A549 (cell line): ENCODE data around the gene KCNG2. TPM values are rescaled to one million over a fixed set of nuclear protein-coding genes. Genes with fewer than 3 reads are reported as not detected.

Experiments
- ATAC-seq, 2 experiments: fragments of 200-7000 bp in 1 of 2; fragments of >200 bp in 1 of 2; cut with Nextera tagmentation in 1 of 2; cut with Tn5 transposase in 1 of 2; 3 replicates each; pipeline versions ENCODE4 v1.8.0 to v1.9.1; 2018 to 2020; ENCODE audit warnings: mild to moderate bottlenecking in 1 of 2, moderate library complexity in 1 of 2
- CTCF ChIA-PET: fragments of 300-600 bp; sonication (Branson Sonifier 250); formaldehyde crosslinking; extraction: SDS; loops from one replicate; lab custom pipeline; 2021; ENCODE audit warnings: antibody characterized with exemption, inconsistent platforms; lab: Yijun Ruan, JAX
- POLR2A ChIA-PET: fragments of 350-600 bp; formaldehyde crosslinking; extraction: SDS; loops from one replicate; lab custom pipeline; 2021; ENCODE audit warnings: antibody characterized with exemption, inconsistent platforms; lab: Yijun Ruan, JAX
- DNase-seq, 2 experiments: peaks; one replicate each; pipeline versions ENCODE4 v3.0.0 to v3.0.0-alpha.2; 2011 to 2016; ENCODE audit warnings: low read depth in 1 of 2, low spot score in 1 of 2
- FAIRE-seq: peaks from 2 replicates; lab custom pipeline; 2011; peaks lifted over from hg19 to GRCh38; lab: Jason Lieb, UNC
- H3K27ac ChIP-seq, 2 experiments: fragments of >200 bp; sonication (Bioruptor Twin); formaldehyde crosslinking; 3 replicates each; pipeline ENCODE4 v1.5.1; 2016 to 2017
- H3K4me1 ChIP-seq: fragments of >200 bp; sonication (Bioruptor Twin); formaldehyde crosslinking; 3 replicates; pipeline ENCODE4 v1.6.1; 2016
- H3K4me2 ChIP-seq: fragments of >200 bp; sonication (Bioruptor Twin); formaldehyde crosslinking; 3 replicates; pipeline ENCODE4 v1.6.1; 2016
- H3K4me3 ChIP-seq: fragments of >200 bp; sonication (Bioruptor Twin); formaldehyde crosslinking; 3 replicates; pipeline ENCODE4 v1.5.1; 2016
- H3K9me3 ChIP-seq: fragments of >200 bp; sonication (Bioruptor Twin); formaldehyde crosslinking; 3 replicates; pipeline ENCODE4 v1.6.1; 2016
- BHLHE40 ChIP-seq: IDR thresholded peaks from 2 replicates; pipeline ENCODE4 v1.6.1; 2012; ENCODE audit warnings: low read depth, low read length, inconsistent platforms
- CBX2 ChIP-seq: fragments of 200-600 bp; sonication (generic); IDR thresholded peaks from 2 replicates; pipeline ENCODE4 v1.6.1; 2016; ENCODE audit warnings: low read depth, mild to moderate bottlenecking, borderline replicate concordance
- CHD4 ChIP-seq: fragments of 200-600 bp; sonication (generic); IDR thresholded peaks from 2 replicates; pipeline ENCODE4 v1.6.1; 2016; ENCODE audit warnings: antibody characterized with exemption, mild to moderate bottlenecking, borderline replicate concordance
- EHF ChIP-seq: fragments of 250-450 bp; sonication (Bioruptor Pico); IDR thresholded peaks from 2 replicates; pipeline ENCODE4 v1.5.0; 2020; ENCODE audit warnings: mild to moderate bottlenecking
- EP300 ChIP-seq, 2 experiments: fragments of >200 bp; sonication (Bioruptor Twin); formaldehyde crosslinking; IDR thresholded peaks; 2 replicates in 1 of 2; 3 replicates in 1 of 2; pipeline ENCODE4 v1.6.1; 2016 to 2017
- ESRRA ChIP-seq: fragments of 150-350 bp; IDR thresholded peaks from 2 replicates; pipeline ENCODE4 v1.6.1; 2014; ENCODE audit warnings: mild to moderate bottlenecking, low read length, borderline replicate concordance
- FOSB ChIP-seq: fragments of 250-450 bp; sonication (Bioruptor Pico); IDR thresholded peaks from 2 replicates; pipeline ENCODE4 v1.5.0; 2020; ENCODE audit warnings: mild to moderate bottlenecking, moderate library complexity
- GATA3 ChIP-seq: IDR thresholded peaks from 2 replicates; pipeline ENCODE4 v1.6.1; 2012; ENCODE audit warnings: borderline replicate concordance
- HEYL ChIP-seq: fragments of 250-450 bp; sonication (Bioruptor Pico); IDR thresholded peaks from 2 replicates; pipeline ENCODE4 v1.8.0; 2021; ENCODE audit warnings: mild to moderate bottlenecking, moderate library complexity
- JUN ChIP-seq, 2 experiments: fragments of >200 bp; sonication (Bioruptor Twin); formaldehyde crosslinking; IDR thresholded peaks; 2 replicates in 1 of 2; 3 replicates in 1 of 2; pipeline ENCODE4 v1.6.1; 2016 to 2017
- JUNB ChIP-seq: fragments of >200 bp; sonication (Bioruptor Twin); formaldehyde crosslinking; IDR thresholded peaks from 2 replicates; pipeline ENCODE4 v1.6.1; 2016
- KDM5A ChIP-seq: fragments of 200-600 bp; sonication (generic); IDR thresholded peaks from 2 replicates; pipeline ENCODE4 v1.6.1; 2016; ENCODE audit warnings: antibody characterized with exemption, mild to moderate bottlenecking
- MYC ChIP-seq: IDR thresholded peaks from 2 replicates; pipeline ENCODE4 v1.6.1; 2012; ENCODE audit warnings: mild to moderate bottlenecking, inconsistent platforms, low read length, improper control_type of control experiment, borderline replicate concordance
- POLR2A ChIP-seq: IDR thresholded peaks from 2 replicates; pipeline ENCODE4 v1.6.1; 2012; ENCODE audit warnings: mild to moderate bottlenecking, low read length
- SMC3 ChIP-seq: fragments of >200 bp; sonication (Bioruptor Twin); formaldehyde crosslinking; IDR thresholded peaks from 3 replicates; pipeline ENCODE4 v1.6.1; 2018; ENCODE audit warnings: inconsistent platforms
- SREBF2 ChIP-seq: fragments of 450-650 bp; IDR thresholded peaks from 2 replicates; pipeline ENCODE4 v1.6.1; 2014; ENCODE audit warnings: mild to moderate bottlenecking, moderate library complexity
- TFCP2L1 ChIP-seq: fragments of 250-450 bp; sonication (Bioruptor Pico); IDR thresholded peaks from 2 replicates; pipeline ENCODE4 v1.5.0; 2021; ENCODE audit warnings: mild to moderate bottlenecking
- TP53 ChIP-seq: fragments of 250-450 bp; sonication (Bioruptor Pico); IDR thresholded peaks from 2 replicates; pipeline ENCODE4 v1.5.0; 2021; ENCODE audit warnings: mild to moderate bottlenecking, moderate library complexity
- ZNF302 ChIP-seq: fragments of 250-450 bp; sonication (Bioruptor Pico); IDR thresholded peaks from 2 replicates; pipeline ENCODE4 v1.9.0; 2021; ENCODE audit warnings: inconsistent platforms, mild to moderate bottlenecking, moderate library complexity
- WGBS: methylation state at CpG from one replicate; pipeline ENCODE4 v1.1.6; 2017; ENCODE audit errors: missing lambda C conversion rate; 5-methylcytosine and 5-hydroxymethylcytosine counted together
- polyA plus RNA-seq, 4 experiments: library from polyadenylated mRNA; depleted of rRNA in 3 of 4; stranded (reverse); fragments of >200 nt; fragmentation: RNase III in 1 of 4; extraction: RNeasy Plus Mini Kit Qiagen cat#74134 plus additional on column Dnase treatment in 1 of 4; gene quantifications; 2 replicates in 3 of 4; 3 replicates in 1 of 4; pipeline ENCODE4 v1.2.3, GENCODE V29; 2011 to 2017
- TF ChIP-seq, protein P1 (sequence below): fragments of >200 bp; sonication (Bioruptor Twin); formaldehyde crosslinking; IDR thresholded peaks from 3 replicates; pipeline ENCODE4 v1.5.1; 2016
- TF ChIP-seq, protein P2 (sequence below): fragments of >200 bp; sonication (Bioruptor Twin); formaldehyde crosslinking; IDR thresholded peaks from 3 replicates; pipeline ENCODE4 v1.6.1; 2016
- TF ChIP-seq, protein P3 (sequence below): IDR thresholded peaks from 2 replicates; pipeline ENCODE4 v1.6.1; 2012
- TF ChIP-seq, protein P4 (sequence below): fragments of >200 bp; sonication (Bioruptor Twin); formaldehyde crosslinking; IDR thresholded peaks from 2 replicates; pipeline ENCODE4 v1.6.1; 2016

Gene KCNG2
- polyA plus RNA-seq, 2 of the 4 experiments (the other 2 are of a cell fraction), result not detected

DNA sequence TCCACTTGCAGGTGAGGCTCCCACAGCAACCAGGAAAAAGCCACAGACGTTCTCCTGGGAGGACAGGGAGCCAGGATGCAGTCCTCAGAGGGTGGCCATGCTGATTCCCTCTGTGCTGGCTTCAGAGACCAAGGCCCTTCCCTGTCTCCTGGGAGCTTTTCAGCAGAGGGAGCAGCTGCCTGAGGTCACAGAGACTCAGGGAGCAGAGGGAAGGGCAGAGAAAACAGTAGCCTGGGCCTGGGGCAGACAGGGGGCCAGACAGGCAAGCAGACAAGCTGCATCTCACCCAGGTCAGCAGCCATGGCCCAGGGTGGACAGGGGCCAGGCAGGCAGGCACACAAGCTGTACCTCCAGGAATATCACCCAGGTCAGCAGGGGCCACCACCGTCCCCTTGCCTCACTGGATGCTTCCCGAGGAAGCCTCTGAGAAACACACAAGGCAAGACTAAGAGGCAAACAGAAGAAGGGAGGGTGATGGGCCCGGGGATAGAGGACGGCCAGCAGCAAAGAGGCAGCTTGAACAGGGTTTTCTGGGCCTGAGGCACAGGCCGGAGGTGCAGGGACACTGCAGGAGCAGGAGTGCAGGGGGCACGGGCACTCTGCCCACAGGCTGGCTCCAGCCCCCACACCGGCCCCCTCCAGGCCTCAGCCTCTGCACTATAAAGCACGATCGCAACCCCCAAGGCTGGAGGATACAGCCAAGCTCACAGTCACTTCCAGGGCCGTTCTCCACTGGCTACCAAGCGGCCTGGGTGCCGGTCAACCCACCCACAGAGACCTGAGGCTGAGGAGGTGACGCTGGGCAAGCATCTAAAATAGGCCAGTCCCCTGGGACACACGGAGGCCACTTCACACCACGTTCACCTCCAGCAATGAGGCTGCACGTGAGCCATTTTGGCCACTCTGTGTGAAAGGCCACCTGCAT is 147.6 kb downstream of the KCNG2 start:
- POLR2A ChIA-PET, result no interaction called here
- FAIRE-seq, result no peak
- WGBS, result 83% methylated on average over 15 of the region's 17 CpGs

DNA sequence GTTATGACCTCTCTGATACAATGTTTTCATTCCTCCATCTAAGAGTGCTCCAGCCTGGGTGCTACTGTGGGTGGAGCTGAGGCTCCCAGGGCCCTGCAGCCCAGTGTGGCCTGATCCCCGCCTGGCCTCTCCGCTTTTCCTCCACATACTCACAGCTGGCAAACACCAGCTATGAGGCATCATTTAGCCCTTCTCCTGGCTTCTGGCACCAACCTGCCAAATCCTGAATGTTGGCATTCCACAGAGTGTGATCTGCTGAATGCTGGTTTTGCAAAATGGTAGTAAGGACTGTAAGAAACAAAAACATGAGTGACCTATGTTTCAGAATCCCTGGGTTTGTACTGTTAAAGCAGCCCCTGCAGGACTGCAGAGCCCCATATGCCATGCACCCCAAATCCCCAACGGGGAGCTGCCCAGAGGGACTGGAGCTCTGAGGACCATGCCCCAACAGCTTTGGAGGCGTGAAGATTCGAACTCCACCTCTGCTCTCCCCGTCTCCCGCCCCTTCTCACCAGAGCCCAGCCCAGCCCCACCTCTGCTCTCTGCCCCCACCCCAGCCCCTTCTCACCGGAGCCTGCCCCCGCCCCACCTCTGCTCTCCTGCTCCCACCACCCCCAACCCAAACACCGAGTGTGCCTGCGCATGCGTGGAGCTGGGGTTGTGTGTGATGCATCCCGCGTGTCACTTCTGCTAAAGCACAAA is 149.5 kb downstream of the KCNG2 start:
- ChIA-PET POLR2A (no interaction called here), CTCF (interaction anchor here (1.0 kb wide), 1 partner anchor 14 kb away, joined by 3 read pairs; no protein-coding TSS in a partner anchor)
- H3K4me3 ChIP-seq, result no peak overlapping the region
- H3K4me2 ChIP-seq, result no peak overlapping the region
- WGBS, result 89% methylated on average over 7 of the region's 14 CpGs
- H3K9me3 ChIP-seq, result no peaks in the 10 kb centered on the region
- FAIRE-seq (no peak), ATAC-seq (no peak), DNase-seq (no peak)
- H3K27ac ChIP-seq, result no peak overlapping the region
- TF ChIP-seq FOSB (no peak), EHF (no peak), SREBF2 (no peak), SMC3 (no peak), TFCP2L1 (CRISPR knock-in tag) (no peak), POLR2A (no peak), ESRRA (no peak), HEYL (CRISPR knock-in tag) (no peak), BHLHE40 (no peak), CHD4 (no peak), GATA3 (no peak), KDM5A (no peak), EP300 (IDR thresholded peaks at IDR 0.05) (no peak), TP53 (CRISPR knock-in tag) (no peak)
- TF ChIP-seq, protein P1, sequence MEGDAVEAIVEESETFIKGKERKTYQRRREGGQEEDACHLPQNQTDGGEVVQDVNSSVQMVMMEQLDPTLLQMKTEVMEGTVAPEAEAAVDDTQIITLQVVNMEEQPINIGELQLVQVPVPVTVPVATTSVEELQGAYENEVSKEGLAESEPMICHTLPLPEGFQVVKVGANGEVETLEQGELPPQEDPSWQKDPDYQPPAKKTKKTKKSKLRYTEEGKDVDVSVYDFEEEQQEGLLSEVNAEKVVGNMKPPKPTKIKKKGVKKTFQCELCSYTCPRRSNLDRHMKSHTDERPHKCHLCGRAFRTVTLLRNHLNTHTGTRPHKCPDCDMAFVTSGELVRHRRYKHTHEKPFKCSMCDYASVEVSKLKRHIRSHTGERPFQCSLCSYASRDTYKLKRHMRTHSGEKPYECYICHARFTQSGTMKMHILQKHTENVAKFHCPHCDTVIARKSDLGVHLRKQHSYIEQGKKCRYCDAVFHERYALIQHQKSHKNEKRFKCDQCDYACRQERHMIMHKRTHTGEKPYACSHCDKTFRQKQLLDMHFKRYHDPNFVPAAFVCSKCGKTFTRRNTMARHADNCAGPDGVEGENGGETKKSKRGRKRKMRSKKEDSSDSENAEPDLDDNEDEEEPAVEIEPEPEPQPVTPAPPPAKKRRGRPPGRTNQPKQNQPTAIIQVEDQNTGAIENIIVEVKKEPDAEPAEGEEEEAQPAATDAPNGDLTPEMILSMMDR, result no peak
- TF ChIP-seq, protein P2, sequence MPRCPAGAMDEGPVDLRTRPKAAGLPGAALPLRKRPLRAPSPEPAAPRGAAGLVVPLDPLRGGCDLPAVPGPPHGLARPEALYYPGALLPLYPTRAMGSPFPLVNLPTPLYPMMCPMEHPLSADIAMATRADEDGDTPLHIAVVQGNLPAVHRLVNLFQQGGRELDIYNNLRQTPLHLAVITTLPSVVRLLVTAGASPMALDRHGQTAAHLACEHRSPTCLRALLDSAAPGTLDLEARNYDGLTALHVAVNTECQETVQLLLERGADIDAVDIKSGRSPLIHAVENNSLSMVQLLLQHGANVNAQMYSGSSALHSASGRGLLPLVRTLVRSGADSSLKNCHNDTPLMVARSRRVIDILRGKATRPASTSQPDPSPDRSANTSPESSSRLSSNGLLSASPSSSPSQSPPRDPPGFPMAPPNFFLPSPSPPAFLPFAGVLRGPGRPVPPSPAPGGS, result no peak
- TF ChIP-seq, protein P3, sequence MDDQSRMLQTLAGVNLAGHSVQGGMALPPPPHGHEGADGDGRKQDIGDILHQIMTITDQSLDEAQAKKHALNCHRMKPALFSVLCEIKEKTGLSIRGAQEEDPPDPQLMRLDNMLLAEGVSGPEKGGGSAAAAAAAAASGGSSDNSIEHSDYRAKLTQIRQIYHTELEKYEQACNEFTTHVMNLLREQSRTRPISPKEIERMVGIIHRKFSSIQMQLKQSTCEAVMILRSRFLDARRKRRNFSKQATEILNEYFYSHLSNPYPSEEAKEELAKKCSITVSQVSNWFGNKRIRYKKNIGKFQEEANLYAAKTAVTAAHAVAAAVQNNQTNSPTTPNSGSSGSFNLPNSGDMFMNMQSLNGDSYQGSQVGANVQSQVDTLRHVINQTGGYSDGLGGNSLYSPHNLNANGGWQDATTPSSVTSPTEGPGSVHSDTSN, result no peak
- TF ChIP-seq, all 56 proteins: peak for 0
- H3K4me1 ChIP-seq, result no peaks in the 10 kb centered on the region; the same call in 2 of the 3 replicates

More for the DNA sequence above, 147.6 kb downstream of the KCNG2 start:
- no peak overlapping the region for H3K27ac ChIP-seq
- H3K9me3 ChIP-seq, result no peaks in the 10 kb centered on the region
- no peak for TF ChIP-seq JUN (IDR thresholded peaks at IDR 0.05)
- TF ChIP-seq, protein P4, sequence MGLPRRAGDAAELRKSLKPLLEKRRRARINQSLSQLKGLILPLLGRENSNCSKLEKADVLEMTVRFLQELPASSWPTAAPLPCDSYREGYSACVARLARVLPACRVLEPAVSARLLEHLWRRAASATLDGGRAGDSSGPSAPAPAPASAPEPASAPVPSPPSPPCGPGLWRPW, result no peak
- no peak for TF ChIP-seq SREBF2
- TF ChIP-seq CBX2, result no peak
- no peak for TF ChIP-seq TP53 (CRISPR knock-in tag)
- TF ChIP-seq ZNF302 (CRISPR knock-in tag), result no peak
- TF ChIP-seq MYC, result no peak
- no peak for TF ChIP-seq JUNB
- CTCF ChIA-PET, result no interaction called here
- DNase-seq (no peak), ATAC-seq (no peak)
- no peak overlapping the region for H3K4me3 ChIP-seq
- no peak overlapping the region for H3K4me2 ChIP-seq
- no peaks in the 10 kb centered on the region; the same call in 2 of the 3 replicates for H3K4me1 ChIP-seq
